Measurements from ENCODE around the gene ZCCHC2. TPM values are rescaled to one million over a fixed set of nuclear protein-coding genes. Genes with fewer than 3 reads are reported as not detected.

The ZCCHC2 gene
- polyA plus RNA-seq, 1 donor (not counting 4 experiments of a cell fraction or from before 2014, with no cell fraction given) = 12.9 TPM

DNA sequence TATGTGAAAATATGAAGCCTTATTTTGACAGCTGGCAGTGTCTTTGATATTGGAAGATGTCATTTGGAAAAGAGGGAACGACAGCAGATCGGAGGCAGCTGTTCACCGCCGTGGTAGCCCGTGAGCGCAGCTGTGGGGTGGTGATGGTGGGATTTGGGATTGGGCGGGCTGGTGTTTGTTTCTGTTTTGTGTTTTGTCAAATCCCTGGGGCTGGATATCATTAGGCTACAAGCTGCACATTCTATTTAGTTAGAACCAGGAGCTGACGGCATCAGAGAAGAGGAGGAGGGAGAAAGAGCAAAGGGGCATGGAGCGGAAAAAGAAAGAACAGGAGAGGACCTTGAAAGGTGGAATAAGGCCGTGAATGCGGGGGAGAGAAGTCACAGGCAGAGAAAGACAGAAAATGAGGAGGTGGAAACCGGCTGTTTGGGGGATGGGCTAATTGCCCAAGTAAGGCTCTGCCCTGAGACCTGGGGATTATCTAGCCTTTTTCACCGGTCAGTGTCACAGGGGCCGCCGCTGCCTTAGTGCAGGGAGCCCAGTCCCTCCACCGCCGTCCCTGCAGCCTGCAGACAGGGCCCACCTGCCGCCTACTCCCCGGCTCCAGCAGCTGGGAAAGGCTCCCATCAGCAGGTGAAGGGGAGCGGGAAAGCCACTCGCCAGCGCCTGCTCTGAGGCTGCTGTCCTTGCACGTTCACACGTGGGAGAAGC is 88.0 kb downstream of the ZCCHC2 start:
- Histone ChIP-seq H4K20me1 (ENCODE audit: control insufficient read depth, extremely low read depth, insufficient read depth, low read length) (no peaks in the 10 kb centered on the region), H3K9me3 (ENCODE audit: control insufficient read depth, low read depth, low read length) (no peaks in the 10 kb centered on the region), H2AFZ (ENCODE audit: control insufficient read depth, low read length) (no peak overlapping the region), H3K36me3 (ENCODE audit: control insufficient read depth in 2 of 2, extremely low read depth in 1 of 2, insufficient read depth in 2 of 2, low read length in 2 of 2) (no peaks in the 10 kb centered on the region), H3K79me2 (ENCODE audit: control insufficient read depth, insufficient read depth, low read length) (no peaks in the 10 kb centered on the region), H3K9me1 (ENCODE audit: control insufficient read depth, extremely low read depth, insufficient read depth, low read length) (no peaks in the 10 kb centered on the region), H3K27ac (ENCODE audit: control insufficient read depth, insufficient read depth, low read length) (no peak overlapping the region), H3K9ac (ENCODE audit: control insufficient read depth, extremely low read depth, insufficient read depth, low read length) (no peak overlapping the region), H3K27me3 (ENCODE audit: control insufficient read depth, extremely low read depth, insufficient read depth, low read length) (peaks cover 37% of the 10 kb centered on the region), H3K4me1 (ENCODE audit: control insufficient read depth, extremely low read depth, insufficient read depth, low read length) (no peaks in the 10 kb centered on the region), H3K4me2 (ENCODE audit: control insufficient read depth, extremely low read depth, insufficient read depth, low read depth, low read length) (peak overlapping the region; percentile 22), H3K4me3 (ENCODE audit: control insufficient read depth in 2 of 3, extremely low read depth in 1 of 3, insufficient read depth in 2 of 3, low read depth in 1 of 3, low read length in 3 of 3) (no peak overlapping the region)
- DNase-seq (ENCODE audit: low read depth, low spot score) (no peak), FAIRE-seq (no peak)
- dilution Hi-C loops (cut with MboI; ENCODE audit: extremely low pct_ligation_motif_present, low sequenced_read_pairs) = no loop called here
- TF ChIP-seq, protein P1, sequence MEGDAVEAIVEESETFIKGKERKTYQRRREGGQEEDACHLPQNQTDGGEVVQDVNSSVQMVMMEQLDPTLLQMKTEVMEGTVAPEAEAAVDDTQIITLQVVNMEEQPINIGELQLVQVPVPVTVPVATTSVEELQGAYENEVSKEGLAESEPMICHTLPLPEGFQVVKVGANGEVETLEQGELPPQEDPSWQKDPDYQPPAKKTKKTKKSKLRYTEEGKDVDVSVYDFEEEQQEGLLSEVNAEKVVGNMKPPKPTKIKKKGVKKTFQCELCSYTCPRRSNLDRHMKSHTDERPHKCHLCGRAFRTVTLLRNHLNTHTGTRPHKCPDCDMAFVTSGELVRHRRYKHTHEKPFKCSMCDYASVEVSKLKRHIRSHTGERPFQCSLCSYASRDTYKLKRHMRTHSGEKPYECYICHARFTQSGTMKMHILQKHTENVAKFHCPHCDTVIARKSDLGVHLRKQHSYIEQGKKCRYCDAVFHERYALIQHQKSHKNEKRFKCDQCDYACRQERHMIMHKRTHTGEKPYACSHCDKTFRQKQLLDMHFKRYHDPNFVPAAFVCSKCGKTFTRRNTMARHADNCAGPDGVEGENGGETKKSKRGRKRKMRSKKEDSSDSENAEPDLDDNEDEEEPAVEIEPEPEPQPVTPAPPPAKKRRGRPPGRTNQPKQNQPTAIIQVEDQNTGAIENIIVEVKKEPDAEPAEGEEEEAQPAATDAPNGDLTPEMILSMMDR (optimal IDR thresholded peaks at IDR 0.05 in 1 of 3, IDR thresholded peaks at IDR 0.05 in 1 of 3, conservative IDR thresholded peaks at IDR 0.05 in 1 of 3; ENCODE audit: extremely low read depth in 1 of 3, insufficient read depth in 2 of 3, low read length in 3 of 3) = no peak
- no peak for TF ChIP-seq EZH2 (IDR thresholded peaks at IDR 0.05; ENCODE audit: low read length)

GRCh38 chr18:62611453-62612288 is 88.8 kb downstream of the ZCCHC2 start:
- Histone ChIP-seq H3K36me3 (ENCODE audit: control insufficient read depth in 2 of 2, extremely low read depth in 1 of 2, insufficient read depth in 2 of 2, low read length in 2 of 2) (no peaks in the 10 kb centered on the region), H3K4me3 (ENCODE audit: control insufficient read depth in 2 of 3, extremely low read depth in 1 of 3, insufficient read depth in 2 of 3, low read depth in 1 of 3, low read length in 3 of 3) (no peak overlapping the region), H2AFZ (ENCODE audit: control insufficient read depth, low read length) (no peak overlapping the region), H3K9me1 (ENCODE audit: control insufficient read depth, extremely low read depth, insufficient read depth, low read length) (no peaks in the 10 kb centered on the region), H3K9me3 (ENCODE audit: control insufficient read depth, low read depth, low read length) (no peaks in the 10 kb centered on the region), H3K9ac (ENCODE audit: control insufficient read depth, extremely low read depth, insufficient read depth, low read length) (no peak overlapping the region), H3K4me2 (ENCODE audit: control insufficient read depth, extremely low read depth, insufficient read depth, low read depth, low read length) (peak overlapping the region; percentile 22), H4K20me1 (ENCODE audit: control insufficient read depth, extremely low read depth, insufficient read depth, low read length) (no peaks in the 10 kb centered on the region), H3K79me2 (ENCODE audit: control insufficient read depth, insufficient read depth, low read length) (no peaks in the 10 kb centered on the region), H3K4me1 (ENCODE audit: control insufficient read depth, extremely low read depth, insufficient read depth, low read length) (no peaks in the 10 kb centered on the region), H3K27me3 (ENCODE audit: control insufficient read depth, extremely low read depth, insufficient read depth, low read length) (peaks cover 45% of the 10 kb centered on the region), H3K27ac (ENCODE audit: control insufficient read depth, insufficient read depth, low read length) (no peak overlapping the region)
- TF ChIP-seq, protein P1 (optimal IDR thresholded peaks at IDR 0.05 in 1 of 3, IDR thresholded peaks at IDR 0.05 in 1 of 3, conservative IDR thresholded peaks at IDR 0.05 in 1 of 3; ENCODE audit: extremely low read depth in 1 of 3, insufficient read depth in 2 of 3, low read length in 3 of 3) = no peak
- no peak for FAIRE-seq
- DNase-seq (ENCODE audit: low read depth, low spot score) = no peak
- dilution Hi-C loops (cut with MboI; ENCODE audit: extremely low pct_ligation_motif_present, low sequenced_read_pairs) = no loop called here
